ENCODE data around the gene NUDT15. TPM values are rescaled to one million over a fixed set of nuclear protein-coding genes. Genes with fewer than 3 reads are reported as not detected.

NUDT15 gene
- total RNA-seq, 4 donors from 2014 or later: 7.1 to 13.9 (median 10.7) TPM

GRCh38 chr13:48014359-48014758 is 23.2 kb upstream of the NUDT15 start:
- intact Hi-C loops (cut with DNase I; ENCODE audit: low total_unique reads) (no loop called here), in situ Hi-C loops (cut with MboI; ENCODE audit: low sequenced_read_pairs in 4 of 4) (no loop called here)
- no peak overlapping the region for H3K4me3 ChIP-seq
- no peaks in the 10 kb centered on the region for H3K27me3 ChIP-seq
- DNase-seq: no peak
- H3K9me3 ChIP-seq: no peaks in the 10 kb centered on the region
- no peak for ATAC-seq
- H3K4me1 ChIP-seq: no peaks in the 10 kb centered on the region
- TF ChIP-seq, protein P1, sequence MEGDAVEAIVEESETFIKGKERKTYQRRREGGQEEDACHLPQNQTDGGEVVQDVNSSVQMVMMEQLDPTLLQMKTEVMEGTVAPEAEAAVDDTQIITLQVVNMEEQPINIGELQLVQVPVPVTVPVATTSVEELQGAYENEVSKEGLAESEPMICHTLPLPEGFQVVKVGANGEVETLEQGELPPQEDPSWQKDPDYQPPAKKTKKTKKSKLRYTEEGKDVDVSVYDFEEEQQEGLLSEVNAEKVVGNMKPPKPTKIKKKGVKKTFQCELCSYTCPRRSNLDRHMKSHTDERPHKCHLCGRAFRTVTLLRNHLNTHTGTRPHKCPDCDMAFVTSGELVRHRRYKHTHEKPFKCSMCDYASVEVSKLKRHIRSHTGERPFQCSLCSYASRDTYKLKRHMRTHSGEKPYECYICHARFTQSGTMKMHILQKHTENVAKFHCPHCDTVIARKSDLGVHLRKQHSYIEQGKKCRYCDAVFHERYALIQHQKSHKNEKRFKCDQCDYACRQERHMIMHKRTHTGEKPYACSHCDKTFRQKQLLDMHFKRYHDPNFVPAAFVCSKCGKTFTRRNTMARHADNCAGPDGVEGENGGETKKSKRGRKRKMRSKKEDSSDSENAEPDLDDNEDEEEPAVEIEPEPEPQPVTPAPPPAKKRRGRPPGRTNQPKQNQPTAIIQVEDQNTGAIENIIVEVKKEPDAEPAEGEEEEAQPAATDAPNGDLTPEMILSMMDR (IDR thresholded peaks at IDR 0.05 in 4 of 5, conservative IDR thresholded peaks at IDR 0.05 in 1 of 5): no peak
- no peak for TF ChIP-seq POLR2A (IDR thresholded peaks at IDR 0.05)
- H3K27ac ChIP-seq: no peak overlapping the region
- no peaks in the 10 kb centered on the region for H3K36me3 ChIP-seq

DNA sequence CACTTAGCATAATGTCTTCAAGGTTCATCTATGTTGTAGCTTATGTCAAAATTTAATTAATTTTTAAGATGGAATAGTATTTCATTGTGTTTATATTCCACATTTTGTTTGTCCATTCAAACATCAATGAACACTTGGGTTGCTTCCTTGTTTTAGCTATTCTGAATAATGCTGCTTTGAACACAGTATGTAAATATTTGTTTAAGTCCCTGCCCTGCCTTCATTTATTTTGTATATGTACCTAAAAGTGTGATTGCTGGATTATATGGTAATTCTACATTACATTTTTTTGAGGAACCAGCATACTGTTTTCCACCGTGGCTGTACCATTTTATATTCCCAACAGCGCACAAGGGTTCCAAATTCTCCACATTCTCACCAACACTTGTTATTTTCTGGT is 18.9 kb upstream of the NUDT15 start:
- intact Hi-C loops (cut with DNase I; ENCODE audit: low total_unique reads) (no loop called here), in situ Hi-C loops (cut with MboI; ENCODE audit: low sequenced_read_pairs in 4 of 4) (no loop called here)
- no peak overlapping the region for H3K27ac ChIP-seq
- H3K36me3 ChIP-seq: no peaks in the 10 kb centered on the region
- no peak for TF ChIP-seq POLR2A (IDR thresholded peaks at IDR 0.05)
- TF ChIP-seq, protein P1 (IDR thresholded peaks at IDR 0.05 in 4 of 5, conservative IDR thresholded peaks at IDR 0.05 in 1 of 5): no peak
- no peak overlapping the region for H3K4me3 ChIP-seq
- no peaks in the 10 kb centered on the region for H3K4me1 ChIP-seq
- DNase-seq (no peak), ATAC-seq (no peak)
- no peaks in the 10 kb centered on the region for H3K9me3 ChIP-seq
- H3K27me3 ChIP-seq: no peaks in the 10 kb centered on the region

- no peak overlapping the region for H3K4me3 ChIP-seq
- H3K4me1 ChIP-seq: no peaks in the 10 kb centered on the region
- H3K27me3 ChIP-seq: no peaks in the 10 kb centered on the region
- H3K9me3 ChIP-seq: no peaks in the 10 kb centered on the region
- intact Hi-C loops (cut with DNase I; ENCODE audit: low total_unique reads) (no loop called here), in situ Hi-C loops (cut with MboI; ENCODE audit: low sequenced_read_pairs in 4 of 4) (no loop called here)
- H3K36me3 ChIP-seq: no peaks in the 10 kb centered on the region
- TF ChIP-seq, protein P1 (IDR thresholded peaks at IDR 0.05 in 4 of 5, conservative IDR thresholded peaks at IDR 0.05 in 1 of 5): no peak
- TF ChIP-seq POLR2A (IDR thresholded peaks at IDR 0.05): no peak
- no peak for DNase-seq
- H3K27ac ChIP-seq: no peak overlapping the region
- ATAC-seq: no peak
These were observed 17.7 kb upstream of the NUDT15 start for GRCh38 chr13:48019796-48020195.

GRCh38 chr13:48028066-48028465 is 9.5 kb upstream of the NUDT15 start:
- ATAC-seq (no peak), DNase-seq (no peak)
- no peak overlapping the region for H3K27ac ChIP-seq
- H3K36me3 ChIP-seq: no peaks in the 10 kb centered on the region
- intact Hi-C loops (cut with DNase I; ENCODE audit: low total_unique reads) (no loop called here), in situ Hi-C loops (cut with MboI; ENCODE audit: low sequenced_read_pairs in 4 of 4) (no loop called here)
- TF ChIP-seq, protein P1 (IDR thresholded peaks at IDR 0.05 in 4 of 5, conservative IDR thresholded peaks at IDR 0.05 in 1 of 5): no peak
- no peaks in the 10 kb centered on the region for H3K9me3 ChIP-seq
- H3K27me3 ChIP-seq: no peaks in the 10 kb centered on the region
- H3K4me1 ChIP-seq: no peaks in the 10 kb centered on the region
- no peak overlapping the region for H3K4me3 ChIP-seq

DNA sequence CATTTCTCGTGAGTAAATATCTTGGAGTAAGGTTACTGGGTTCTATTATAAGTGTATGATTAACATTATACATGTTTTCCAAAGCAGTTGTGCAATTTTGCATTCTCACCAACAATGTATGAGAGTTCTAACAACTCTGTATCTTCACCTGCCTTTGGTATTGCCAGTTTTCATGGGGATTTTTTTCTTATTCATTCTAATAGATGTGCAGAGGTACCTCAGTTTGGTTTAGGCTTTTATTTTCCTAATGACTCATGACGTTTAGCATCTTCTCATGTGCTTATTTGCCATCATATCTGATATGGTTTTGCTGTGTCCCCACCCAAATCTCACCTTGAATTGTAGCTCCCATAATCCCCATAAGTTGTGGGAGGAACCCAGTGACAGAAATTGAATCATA is 7.7 kb upstream of the NUDT15 start:
- no peak for DNase-seq
- Histone ChIP-seq H3K9me3 (no peaks in the 10 kb centered on the region), H3K36me3 (no peaks in the 10 kb centered on the region), H3K27me3 (no peaks in the 10 kb centered on the region), H3K27ac (no peak overlapping the region), H3K4me3 (no peak overlapping the region), H3K4me1 (no peaks in the 10 kb centered on the region)
- no peak for ATAC-seq
- TF ChIP-seq POLR2A (IDR thresholded peaks at IDR 0.05): no peak
- TF ChIP-seq, protein P1 (IDR thresholded peaks at IDR 0.05 in 4 of 5, conservative IDR thresholded peaks at IDR 0.05 in 1 of 5): no peak
- intact Hi-C loops (cut with DNase I; ENCODE audit: low total_unique reads) (no loop called here), in situ Hi-C loops (cut with MboI; ENCODE audit: low sequenced_read_pairs in 4 of 4) (loop anchor here in 1 of 4 donors (10.0 kb wide), 1 partner anchor 65 kb away; the partner anchor contains the start of gene MED4)

Measured in gastrocnemius medialis (tissue), 4 donors.